ENCODE results near the gene SOX18. TPM values are rescaled to one million over a fixed set of nuclear protein-coding genes. Genes with fewer than 3 reads are reported as not detected.
A peak's percentile ranks its signal among the peaks of the same experiment; 100 is the strongest.

SOX18 gene
- total RNA-seq, 4 donors from 2014 or later: 2.9 to 6.5 (median 5.6) TPM

DNA sequence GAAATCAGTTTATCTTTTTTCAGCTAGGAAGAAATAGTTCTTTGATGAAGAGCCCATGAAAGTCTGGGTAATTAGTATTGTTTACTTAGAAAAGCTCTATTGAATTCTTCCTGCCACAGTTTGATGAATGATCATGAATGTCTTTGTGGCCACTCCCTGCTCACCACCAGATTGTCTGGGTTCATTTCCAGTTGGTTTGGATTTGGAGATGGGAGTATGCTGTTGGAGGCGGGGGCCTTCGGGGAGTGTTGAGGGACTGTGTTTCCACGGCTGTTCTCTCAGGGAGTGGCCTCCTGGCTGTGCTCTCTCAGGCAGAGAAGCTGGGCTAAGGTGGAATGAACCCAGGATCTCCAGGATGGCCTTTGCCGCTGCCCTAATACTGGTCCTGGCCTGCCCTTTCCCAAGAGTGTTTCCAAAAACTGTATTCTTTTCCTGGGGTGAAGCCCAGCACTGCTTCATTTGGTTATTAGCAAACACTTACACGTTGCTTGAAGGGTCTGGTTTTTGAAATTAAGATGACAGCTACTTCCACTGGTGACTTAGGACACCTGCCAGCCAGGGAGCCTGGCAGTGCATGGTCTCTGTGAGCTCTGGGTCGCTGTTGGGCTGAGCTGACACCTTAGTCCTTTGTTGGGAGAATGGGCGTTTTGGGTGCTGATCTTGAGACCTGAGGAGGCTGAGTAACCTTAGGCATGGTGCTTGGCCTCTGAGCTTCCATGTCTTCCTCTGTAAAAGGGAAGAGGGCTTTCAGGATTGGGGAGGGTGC, 45.3 kb downstream of the SOX18 start:
- Histone ChIP-seq H3K4me3 (no peak overlapping the region), H3K36me3 (peaks cover 0 to 51% of the 10 kb centered on the region in 2 donors), H3K4me1 (no peaks in the 10 kb centered on the region), H3K9me3 (no peaks in the 10 kb centered on the region), H3K27ac (no peak overlapping the region), H3K27me3 (no peaks in the 10 kb centered on the region)
- TF ChIP-seq, protein P1, sequence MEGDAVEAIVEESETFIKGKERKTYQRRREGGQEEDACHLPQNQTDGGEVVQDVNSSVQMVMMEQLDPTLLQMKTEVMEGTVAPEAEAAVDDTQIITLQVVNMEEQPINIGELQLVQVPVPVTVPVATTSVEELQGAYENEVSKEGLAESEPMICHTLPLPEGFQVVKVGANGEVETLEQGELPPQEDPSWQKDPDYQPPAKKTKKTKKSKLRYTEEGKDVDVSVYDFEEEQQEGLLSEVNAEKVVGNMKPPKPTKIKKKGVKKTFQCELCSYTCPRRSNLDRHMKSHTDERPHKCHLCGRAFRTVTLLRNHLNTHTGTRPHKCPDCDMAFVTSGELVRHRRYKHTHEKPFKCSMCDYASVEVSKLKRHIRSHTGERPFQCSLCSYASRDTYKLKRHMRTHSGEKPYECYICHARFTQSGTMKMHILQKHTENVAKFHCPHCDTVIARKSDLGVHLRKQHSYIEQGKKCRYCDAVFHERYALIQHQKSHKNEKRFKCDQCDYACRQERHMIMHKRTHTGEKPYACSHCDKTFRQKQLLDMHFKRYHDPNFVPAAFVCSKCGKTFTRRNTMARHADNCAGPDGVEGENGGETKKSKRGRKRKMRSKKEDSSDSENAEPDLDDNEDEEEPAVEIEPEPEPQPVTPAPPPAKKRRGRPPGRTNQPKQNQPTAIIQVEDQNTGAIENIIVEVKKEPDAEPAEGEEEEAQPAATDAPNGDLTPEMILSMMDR (IDR thresholded peaks at IDR 0.05 in 4 of 5, conservative IDR thresholded peaks at IDR 0.05 in 1 of 5): no peak
- TF ChIP-seq POLR2A (IDR thresholded peaks at IDR 0.05): no peak
- in situ Hi-C loops (cut with MboI; ENCODE audit: low sequenced_read_pairs in 4 of 4): no loop called here
- intact Hi-C loops (cut with DNase I; ENCODE audit: low total_unique reads): no loop called here
- ATAC-seq (no peak), DNase-seq (no peak)

DNA sequence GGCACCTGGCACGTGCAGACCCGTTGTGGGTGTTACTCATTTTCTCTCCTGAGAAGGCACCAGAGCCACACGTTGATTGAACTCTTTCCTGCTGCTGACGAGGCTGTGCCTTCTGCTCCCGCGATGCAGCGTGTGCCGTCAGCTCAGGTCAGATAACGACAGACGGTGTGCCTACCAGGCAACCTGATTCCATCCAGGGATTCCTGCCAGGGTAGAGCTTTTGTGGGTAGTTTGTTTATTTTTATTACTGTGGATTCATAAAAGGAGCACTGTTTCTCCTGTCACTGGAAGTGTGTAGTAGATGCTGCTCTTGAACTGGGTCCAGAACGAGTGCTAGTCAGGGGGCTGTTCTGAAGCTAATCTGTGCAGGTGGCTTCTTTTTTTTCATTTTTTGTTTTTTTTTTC, 47.8 kb downstream of the SOX18 start:
- peak overlapping the region in 1 of 4 donors; percentile 34 for H3K27ac ChIP-seq
- peaks cover 0 to 67% of the 10 kb centered on the region in 2 donors for H3K36me3 ChIP-seq
- ATAC-seq: peak; percentile 71 to 74
- no peaks in the 10 kb centered on the region for H3K27me3 ChIP-seq
- no peaks in the 10 kb centered on the region for H3K9me3 ChIP-seq
- intact Hi-C loops (cut with DNase I; ENCODE audit: low total_unique reads) (no loop called here), in situ Hi-C loops (cut with MboI; ENCODE audit: low sequenced_read_pairs in 4 of 4) (no loop called here)
- TF ChIP-seq POLR2A (IDR thresholded peaks at IDR 0.05): no peak
- TF ChIP-seq, protein P1 (IDR thresholded peaks at IDR 0.05 in 4 of 5, conservative IDR thresholded peaks at IDR 0.05 in 1 of 5): no peak
- DNase-seq: no peak
- H3K4me1 ChIP-seq: no peaks in the 10 kb centered on the region
- H3K4me3 ChIP-seq: no peak overlapping the region

DNA sequence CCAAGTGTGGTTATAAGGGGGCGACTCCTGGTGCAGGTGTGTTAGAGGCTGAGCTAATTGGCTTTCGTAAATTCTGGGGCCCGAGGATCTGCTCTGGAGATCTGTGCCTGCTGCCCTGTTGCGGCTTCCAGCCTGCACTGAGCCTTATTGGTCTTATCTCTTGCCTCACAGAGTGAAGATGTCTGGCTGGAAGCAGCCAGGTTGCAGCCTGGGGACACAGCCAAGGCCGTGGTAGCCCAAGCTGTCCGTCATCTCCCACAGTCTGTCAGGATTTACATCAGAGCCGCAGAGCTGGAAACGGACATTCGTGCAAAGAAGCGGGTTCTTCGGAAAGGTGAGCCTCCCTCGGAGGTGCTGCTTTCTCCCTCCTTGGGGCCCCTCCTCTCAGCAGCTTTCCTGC, 48.5 kb downstream of the SOX18 start:
- in situ Hi-C loops (cut with MboI; ENCODE audit: low sequenced_read_pairs in 4 of 4): no loop called here
- H3K4me1 ChIP-seq: no peaks in the 10 kb centered on the region
- no peak for DNase-seq
- TF ChIP-seq, protein P1 (IDR thresholded peaks at IDR 0.05 in 4 of 5, conservative IDR thresholded peaks at IDR 0.05 in 1 of 5): no peak
- TF ChIP-seq POLR2A (IDR thresholded peaks at IDR 0.05): no peak
- no peaks in the 10 kb centered on the region for H3K27me3 ChIP-seq
- peak overlapping the region in 1 of 4 donors; percentile 34 for H3K27ac ChIP-seq
- no peak overlapping the region for H3K4me3 ChIP-seq
- H3K9me3 ChIP-seq: no peaks in the 10 kb centered on the region
- intact Hi-C loops (cut with DNase I; ENCODE audit: low total_unique reads): no loop called here
- ATAC-seq: no peak
- peaks cover 0 to 74% of the 10 kb centered on the region in 2 donors for H3K36me3 ChIP-seq

Small RNA genes lying within 50 kb of the gene (microRNA-seq; reads per million reads assigned to microRNA genes)
- gene MIR6813 (ENCODE audit: borderline replicate concordance in 2 of 2): 0 reads per million in 2 donors

Other genes starting within 250 kb of the SOX18 start
- gene ZBTB46, start 218.4 kb downstream of the SOX18 start, total RNA-seq: 1 to 10 TPM; 4.3 to 7.1 (median 5.6) TPM
- not detected for gene ABHD16B, start 188.1 kb downstream of the SOX18 start, total RNA-seq
- gene TPD52L2, start 184.4 kb downstream of the SOX18 start, total RNA-seq: 10 to 100 TPM; 57.7 to 92.4 (median 59.8) TPM
- gene DNAJC5, start 154.5 kb downstream of the SOX18 start, total RNA-seq: 10 to 100 TPM; 18.5 to 26.4 (median 22.5) TPM
- 10 to 100 TPM; 22.0 to 46.4 (median 27.1) TPM for gene UCKL1, start 93.2 kb downstream of the SOX18 start, total RNA-seq
- gene ZNF512B, start 79.7 kb downstream of the SOX18 start, total RNA-seq: 10 to 100 TPM in 1 of 4 donors, 1 to 10 TPM in 3; 5.7 to 10.9 (median 8.8) TPM
- 1 to 10 TPM in 2 of 4 donors, under 1 TPM in 1, not detected in 1; 0.24 to 1.9 (median 1.0) TPM for gene SAMD10, start 70.0 kb downstream of the SOX18 start, total RNA-seq
- gene PRPF6, start 68.5 kb downstream of the SOX18 start, total RNA-seq: 10 to 100 TPM; 39.3 to 68.4 (median 47.7) TPM
- under 1 TPM in 3 of 4 donors, not detected in 1; 0.16 to 0.66 (median 0.33) TPM for gene C20orf204, start 13.5 kb downstream of the SOX18 start, total RNA-seq
- 10 to 100 TPM in 1 of 4 donors, 1 to 10 TPM in 3; 8.4 to 21.0 (median 8.8) TPM for gene TCEA2, start 13.6 kb upstream of the SOX18 start, total RNA-seq
- gene RGS19, start 29.9 kb upstream of the SOX18 start, total RNA-seq: 1 to 10 TPM in 3 of 4 donors, under 1 TPM in 1; 0.92 to 7.7 (median 3.5) TPM
- under 1 TPM; 0.10 to 0.68 (median 0.15) TPM for gene OPRL1, start 30.4 kb upstream of the SOX18 start, total RNA-seq
- not detected for gene LKAAEAR1, start 34.8 kb upstream of the SOX18 start, total RNA-seq
- gene NPBWR2, start 57.9 kb upstream of the SOX18 start, total RNA-seq: not detected
- gene MYT1, start 114.8 kb upstream of the SOX18 start, total RNA-seq: not detected
- 10 to 100 TPM; 51.3 to 96.9 (median 75.4) TPM for gene PCMTD2, start 206.1 kb upstream of the SOX18 start, total RNA-seq

All from gastrocnemius medialis (tissue), 4 donors.